Natural killer cell (primary cell): Measurements from ENCODE around the gene ERC1. TPM values are rescaled to one million over a fixed set of nuclear protein-coding genes. Genes with fewer than 3 reads are reported as not detected.

Experiments used
- ATAC-seq, 3 donors: fragments of 150-1000 bp in 2 of 3; fragments of 200-7000 bp in 1 of 3; cut with Tn5 transposase; 1 replicate in 1 of 3; 2 replicates in 2 of 3; pipeline ENCODE4 v1.10.0; 2021; ENCODE audit warnings: mild to moderate bottlenecking in 2 of 3, moderate library complexity in 2 of 3
- DNase-seq, 2 donors: peaks; one replicate each; pipeline versions ENCODE4 v3.0.0 to v3.0.0-alpha.2; 2013 to 2021; ENCODE audit warnings: mixed read lengths in 1 of 2
- H3K27ac ChIP-seq: one replicate; pipeline ENCODE4 v1.5.1; 2013; ENCODE audit warnings: mild to moderate bottlenecking, low read length
- H3K27me3 ChIP-seq: one replicate; pipeline ENCODE4 v1.6.1; 2013; ENCODE audit warnings: low read length; ENCODE audit not compliant: control insufficient read depth, insufficient read depth
- H3K36me3 ChIP-seq: one replicate; pipeline ENCODE4 v1.6.1; 2013; ENCODE audit warnings: low read length; ENCODE audit not compliant: control insufficient read depth, insufficient read depth
- H3K4me1 ChIP-seq: one replicate; pipeline ENCODE4 v1.6.1; 2013; ENCODE audit warnings: low read length; ENCODE audit not compliant: control insufficient read depth, insufficient read depth
- H3K4me3 ChIP-seq: one replicate; pipeline ENCODE4 v1.5.1; 2013; ENCODE audit warnings: low read length
- H3K9me3 ChIP-seq: one replicate; pipeline ENCODE4 v1.6.1; 2013; ENCODE audit warnings: low read length; ENCODE audit not compliant: control insufficient read depth, insufficient read depth
- H3K27ac Mint-ChIP-seq, 2 donors: one replicate each; pipeline ENCODE4 v1.8.0; 2022; ENCODE audit warnings: mild to moderate bottlenecking in 2 of 2, mixed read lengths in 2 of 2, moderate library complexity in 1 of 2
- H3K27me3 Mint-ChIP-seq, 2 donors: one replicate each; pipeline ENCODE4 v1.8.0; 2022; ENCODE audit warnings: low read depth in 2 of 2, mixed read lengths in 2 of 2
- H3K36me3 Mint-ChIP-seq: one replicate; pipeline ENCODE4 v1.8.0; 2022; ENCODE audit warnings: mixed read lengths
- H3K4me1 Mint-ChIP-seq, 2 donors: one replicate each; pipeline ENCODE4 v1.8.0; 2022; ENCODE audit warnings: mixed read lengths in 2 of 2
- H3K4me3 Mint-ChIP-seq: one replicate; pipeline ENCODE4 v1.8.0; 2022; ENCODE audit warnings: mild to moderate bottlenecking, moderate library complexity, mixed read lengths
- H3K9me3 Mint-ChIP-seq, 2 donors: one replicate each; pipeline ENCODE4 v1.8.0; 2022; ENCODE audit warnings: mixed read lengths in 2 of 2
- WGBS: methylation state at CpG from one replicate; pipeline ENCODE4 v1.1.7; 2013; ENCODE audit warnings: missing lambda C conversion rate; ENCODE audit not compliant: insufficient coverage; 5-methylcytosine and 5-hydroxymethylcytosine counted together
- intact Hi-C: fragments of 100-400 bp; cut with micrococcal nuclease; formaldehyde crosslinking; loops from one replicate; pipeline ENCODE4 v1.14.2; 2022
- total RNA-seq, 4 donors: library from RNA; stranded (reverse); fragments of 120-200 nt in 1 of 4; gene quantifications; one replicate each; pipeline versions ENCODE4 v1.2.3 to v1.2.4, GENCODE V29; 2013 to 2022
- TF ChIP-seq, protein P1 (sequence below): fragments of 200-600 bp; IDR thresholded peaks from one replicate; pipeline ENCODE4 v1.8.0; 2022; ENCODE audit warnings: antibody characterized with exemption

ERC1 gene
- total RNA-seq, 3 donors from 2014 or later (not counting 1 experiment from before 2014, with no cell fraction given), result 43.5 to 54.0 (median 44.9) TPM

GRCh38 chr12:1479645-1480044 lies 488.6 kb downstream of the ERC1 start:
- H3K27me3 ChIP-seq, result no peaks in the 10 kb centered on the region
- DNase-seq (no peak), ATAC-seq (no peak)
- intact Hi-C loops, result no loop called here
- no peaks in the 10 kb centered on the region for H3K4me1 ChIP-seq
- Mint-ChIP-seq H3K36me3 (no peaks in the 10 kb centered on the region), H3K4me3 (no peak overlapping the region), H3K27ac (no peak overlapping the region), H3K9me3 (no peaks in the 10 kb centered on the region), H3K4me1 (no peaks in the 10 kb centered on the region), H3K27me3 (no peaks in the 10 kb centered on the region)
- WGBS, result 96% methylated on average over 10 of the region's 11 CpGs
- TF ChIP-seq, protein P1, sequence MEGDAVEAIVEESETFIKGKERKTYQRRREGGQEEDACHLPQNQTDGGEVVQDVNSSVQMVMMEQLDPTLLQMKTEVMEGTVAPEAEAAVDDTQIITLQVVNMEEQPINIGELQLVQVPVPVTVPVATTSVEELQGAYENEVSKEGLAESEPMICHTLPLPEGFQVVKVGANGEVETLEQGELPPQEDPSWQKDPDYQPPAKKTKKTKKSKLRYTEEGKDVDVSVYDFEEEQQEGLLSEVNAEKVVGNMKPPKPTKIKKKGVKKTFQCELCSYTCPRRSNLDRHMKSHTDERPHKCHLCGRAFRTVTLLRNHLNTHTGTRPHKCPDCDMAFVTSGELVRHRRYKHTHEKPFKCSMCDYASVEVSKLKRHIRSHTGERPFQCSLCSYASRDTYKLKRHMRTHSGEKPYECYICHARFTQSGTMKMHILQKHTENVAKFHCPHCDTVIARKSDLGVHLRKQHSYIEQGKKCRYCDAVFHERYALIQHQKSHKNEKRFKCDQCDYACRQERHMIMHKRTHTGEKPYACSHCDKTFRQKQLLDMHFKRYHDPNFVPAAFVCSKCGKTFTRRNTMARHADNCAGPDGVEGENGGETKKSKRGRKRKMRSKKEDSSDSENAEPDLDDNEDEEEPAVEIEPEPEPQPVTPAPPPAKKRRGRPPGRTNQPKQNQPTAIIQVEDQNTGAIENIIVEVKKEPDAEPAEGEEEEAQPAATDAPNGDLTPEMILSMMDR, result no peak
- no peaks in the 10 kb centered on the region for H3K36me3 ChIP-seq
- H3K4me3 ChIP-seq, result no peak overlapping the region
- H3K27ac ChIP-seq, result no peak overlapping the region
- H3K9me3 ChIP-seq, result no peaks in the 10 kb centered on the region

DNA sequence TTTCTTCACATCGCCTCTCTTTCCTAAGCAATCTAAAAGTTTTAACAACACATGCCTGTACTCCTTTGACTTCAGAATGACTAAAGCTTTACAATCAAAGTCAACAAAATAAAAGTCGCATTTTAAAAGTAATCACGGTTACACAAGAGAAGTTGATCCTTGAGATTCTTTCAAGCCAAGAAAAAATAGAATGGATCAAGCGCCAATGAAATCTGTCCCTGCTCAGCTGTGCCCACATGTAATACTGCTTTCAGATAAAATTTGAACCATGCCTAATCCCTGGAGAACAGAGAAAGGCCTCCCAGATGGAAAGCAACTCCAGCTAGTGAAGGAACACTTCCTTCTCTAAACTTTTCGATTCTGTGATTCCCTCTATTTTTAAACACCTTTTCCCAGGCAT lies 490.3 kb downstream of the ERC1 start:
- 84% methylated on average over 5 of the region's 5 CpGs for WGBS
- H3K4me3 Mint-ChIP-seq, result no peak overlapping the region
- intact Hi-C loops, result no loop called here

GRCh38 chr12:1481906-1482305 lies 490.9 kb downstream of the ERC1 start:
- H3K27ac ChIP-seq, result no peak overlapping the region
- no peaks in the 10 kb centered on the region for H3K36me3 ChIP-seq
- Mint-ChIP-seq H3K27ac (no peak overlapping the region), H3K4me1 (no peaks in the 10 kb centered on the region), H3K36me3 (no peaks in the 10 kb centered on the region), H3K4me3 (no peak overlapping the region), H3K27me3 (no peaks in the 10 kb centered on the region), H3K9me3 (no peaks in the 10 kb centered on the region)
- no peak overlapping the region for H3K4me3 ChIP-seq
- no peaks in the 10 kb centered on the region for H3K4me1 ChIP-seq
- ATAC-seq (no peak), DNase-seq (no peak)
- H3K9me3 ChIP-seq, result no peaks in the 10 kb centered on the region
- TF ChIP-seq, protein P1, result no peak
- whole genome bisulfite sequencing, result 94% methylated on average over 8 of the region's 8 CpGs
- intact Hi-C loops, result no loop called here
- no peaks in the 10 kb centered on the region for H3K27me3 ChIP-seq

More for the DNA sequence above, 490.3 kb downstream of the ERC1 start:
- Mint-ChIP-seq H3K27me3 (no peaks in the 10 kb centered on the region), H3K4me1 (no peaks in the 10 kb centered on the region), H3K36me3 (no peaks in the 10 kb centered on the region), H3K9me3 (no peaks in the 10 kb centered on the region), H3K27ac (no peak overlapping the region)
- TF ChIP-seq, protein P1, result no peak
- no peak for ATAC-seq
- DNase-seq, result no peak
- H3K4me3 ChIP-seq, result no peak overlapping the region
- H3K36me3 ChIP-seq, result no peaks in the 10 kb centered on the region
- no peaks in the 10 kb centered on the region for H3K9me3 ChIP-seq
- no peaks in the 10 kb centered on the region for H3K4me1 ChIP-seq
- H3K27me3 ChIP-seq, result no peaks in the 10 kb centered on the region
- H3K27ac ChIP-seq, result no peak overlapping the region

DNA sequence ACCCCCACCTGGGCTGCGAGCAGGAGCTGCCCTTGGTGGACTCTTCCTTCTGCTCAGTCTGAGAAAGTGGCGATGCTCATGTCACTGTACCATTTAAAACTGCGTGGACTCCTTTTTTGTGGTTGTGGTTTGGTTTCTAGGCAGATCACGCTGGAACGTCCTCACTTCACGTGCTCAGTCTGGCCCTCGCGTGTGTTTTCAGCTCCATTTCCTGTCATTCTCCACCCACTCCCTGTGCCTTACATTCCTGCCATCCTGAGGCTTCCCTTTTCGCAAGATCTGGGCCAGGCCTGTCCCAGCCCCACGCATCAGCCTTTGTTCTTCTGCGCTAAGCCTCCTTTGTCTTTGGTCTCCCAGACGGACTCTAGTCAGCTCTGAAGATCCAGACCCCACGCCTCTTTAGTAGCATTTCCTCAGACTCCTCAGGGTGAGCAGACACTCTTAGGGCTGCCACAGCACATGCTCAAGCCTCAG lies 497.9 kb downstream of the ERC1 start:
- no peaks in the 10 kb centered on the region for H3K27me3 Mint-ChIP-seq
- no peak overlapping the region for H3K4me3 ChIP-seq
- intact Hi-C loops, result no loop called here
- TF ChIP-seq, protein P1, result no peak
- peak overlapping the region in 1 of 2 donors; percentile 51 for H3K27ac Mint-ChIP-seq
- H3K4me3 Mint-ChIP-seq, result no peak overlapping the region
- H3K36me3 ChIP-seq, result peaks cover 5% of the 10 kb centered on the region
- 37% methylated on average over 13 of the region's 13 CpGs for WGBS
- peaks cover 11 to 13% of the 10 kb centered on the region in 2 donors for H3K4me1 Mint-ChIP-seq
- peaks cover 12% of the 10 kb centered on the region for H3K4me1 ChIP-seq
- H3K9me3 ChIP-seq, result no peaks in the 10 kb centered on the region
- H3K27ac ChIP-seq, result no peak overlapping the region
- H3K9me3 Mint-ChIP-seq, result no peaks in the 10 kb centered on the region
- ATAC-seq (peak in 1 of 3 donors; percentile 57), DNase-seq (peak in 1 of 2 donors; percentile 61)
- H3K27me3 ChIP-seq, result no peaks in the 10 kb centered on the region
- no peaks in the 10 kb centered on the region for H3K36me3 Mint-ChIP-seq
